HEK293 (cell line): Measurements from ENCODE around the gene NOL4L.

Experiments used
- GLIS2 ChIP-seq: fragments of 450-650 bp; formaldehyde crosslinking; IDR thresholded peaks from 2 replicates; pipeline ENCODE4 v1.5.1; 2016; ENCODE audit warnings: missing biosample characterization, missing genetic modification characterization
- KLF7 ChIP-seq: fragments of 450-650 bp; formaldehyde crosslinking; IDR thresholded peaks from 2 replicates; pipeline ENCODE4 v1.5.1; 2016; ENCODE audit warnings: missing biosample characterization, missing genetic modification characterization, borderline replicate concordance
- ZBTB1 ChIP-seq: fragments of 450-650 bp; formaldehyde crosslinking; IDR thresholded peaks from 2 replicates; pipeline ENCODE4 v1.5.1; 2016; ENCODE audit warnings: missing biosample characterization, missing genetic modification characterization
- ZIC2 ChIP-seq: fragments of 450-650 bp; formaldehyde crosslinking; IDR thresholded peaks from 2 replicates; pipeline ENCODE4 v1.5.1; 2016; ENCODE audit warnings: missing biosample characterization, missing genetic modification characterization
- ZNF266 ChIP-seq: fragments of 450-650 bp; formaldehyde crosslinking; IDR thresholded peaks from 2 replicates; pipeline ENCODE4 v1.5.1; 2016; ENCODE audit warnings: missing biosample characterization, missing genetic modification characterization, low read depth
- ZNF423 ChIP-seq: fragments of 450-650 bp; formaldehyde crosslinking; IDR thresholded peaks from 2 replicates; pipeline ENCODE4 v1.5.1; 2016; ENCODE audit warnings: missing biosample characterization, missing genetic modification characterization
- ZNF623 ChIP-seq: fragments of 450-650 bp; formaldehyde crosslinking; IDR thresholded peaks from 2 replicates; pipeline ENCODE4 v1.5.1; 2016; ENCODE audit warnings: missing biosample characterization, missing genetic modification characterization
- ZNF776 ChIP-seq: fragments of 450-650 bp; formaldehyde crosslinking; IDR thresholded peaks from 2 replicates; pipeline ENCODE4 v1.5.0; 2017; ENCODE audit warnings: missing biosample characterization, missing genetic modification characterization, borderline replicate concordance
- TF ChIP-seq, protein P1 (sequence below): fragments of 450-650 bp; formaldehyde crosslinking; IDR thresholded peaks from 2 replicates; pipeline ENCODE4 v1.5.1; 2016; ENCODE audit warnings: missing biosample characterization, missing genetic modification characterization
- TF ChIP-seq, protein P2 (sequence below): fragments of 450-650 bp; formaldehyde crosslinking; IDR thresholded peaks from 2 replicates; pipeline ENCODE4 v1.5.1; 2017; ENCODE audit warnings: missing biosample characterization, missing genetic modification characterization

DNA sequence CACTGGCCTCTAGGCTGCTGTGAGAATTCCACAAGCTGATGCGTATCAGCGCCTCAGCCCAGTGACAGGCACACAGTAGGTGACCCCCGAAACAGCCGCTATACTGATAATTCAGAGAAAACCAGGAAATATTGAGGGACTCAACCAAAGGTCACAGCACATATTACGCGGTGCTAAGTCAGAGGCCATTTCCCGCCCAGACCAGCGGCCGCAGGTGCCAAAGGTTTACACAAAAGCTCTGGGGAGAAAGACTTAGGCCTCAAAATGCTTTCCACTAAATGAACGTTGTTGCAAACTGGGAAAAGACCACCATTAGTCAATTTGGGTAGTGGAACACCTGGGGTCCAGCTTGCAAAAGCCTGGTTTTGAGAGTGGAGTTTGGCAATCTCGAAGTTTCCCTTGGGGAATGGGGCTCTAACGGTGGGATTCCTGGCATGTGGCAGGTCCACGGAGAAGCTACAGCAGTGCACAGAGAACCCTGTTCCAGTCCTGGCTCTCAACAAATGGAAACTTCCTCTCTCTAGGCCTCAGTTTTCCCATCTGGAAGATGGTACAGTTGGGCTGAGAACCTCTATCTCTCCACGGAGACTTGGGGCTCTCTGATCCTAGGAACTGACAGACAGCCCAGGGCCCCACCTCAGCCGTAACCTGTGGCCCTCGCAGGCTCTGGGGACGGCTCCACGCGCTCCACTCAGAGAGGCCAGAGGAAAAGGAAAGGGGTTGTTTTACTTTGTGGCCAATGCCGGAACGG lies 4.7 kb downstream of the NOL4L start:
- no peak for TF ChIP-seq GLIS2 (tag by site-specific recombination)
- TF ChIP-seq, protein P1, sequence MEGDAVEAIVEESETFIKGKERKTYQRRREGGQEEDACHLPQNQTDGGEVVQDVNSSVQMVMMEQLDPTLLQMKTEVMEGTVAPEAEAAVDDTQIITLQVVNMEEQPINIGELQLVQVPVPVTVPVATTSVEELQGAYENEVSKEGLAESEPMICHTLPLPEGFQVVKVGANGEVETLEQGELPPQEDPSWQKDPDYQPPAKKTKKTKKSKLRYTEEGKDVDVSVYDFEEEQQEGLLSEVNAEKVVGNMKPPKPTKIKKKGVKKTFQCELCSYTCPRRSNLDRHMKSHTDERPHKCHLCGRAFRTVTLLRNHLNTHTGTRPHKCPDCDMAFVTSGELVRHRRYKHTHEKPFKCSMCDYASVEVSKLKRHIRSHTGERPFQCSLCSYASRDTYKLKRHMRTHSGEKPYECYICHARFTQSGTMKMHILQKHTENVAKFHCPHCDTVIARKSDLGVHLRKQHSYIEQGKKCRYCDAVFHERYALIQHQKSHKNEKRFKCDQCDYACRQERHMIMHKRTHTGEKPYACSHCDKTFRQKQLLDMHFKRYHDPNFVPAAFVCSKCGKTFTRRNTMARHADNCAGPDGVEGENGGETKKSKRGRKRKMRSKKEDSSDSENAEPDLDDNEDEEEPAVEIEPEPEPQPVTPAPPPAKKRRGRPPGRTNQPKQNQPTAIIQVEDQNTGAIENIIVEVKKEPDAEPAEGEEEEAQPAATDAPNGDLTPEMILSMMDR (tag by site-specific recombination) = no peak
- no peak for TF ChIP-seq ZIC2 (tag by site-specific recombination)
- no peak for TF ChIP-seq KLF7
- TF ChIP-seq, protein P2, sequence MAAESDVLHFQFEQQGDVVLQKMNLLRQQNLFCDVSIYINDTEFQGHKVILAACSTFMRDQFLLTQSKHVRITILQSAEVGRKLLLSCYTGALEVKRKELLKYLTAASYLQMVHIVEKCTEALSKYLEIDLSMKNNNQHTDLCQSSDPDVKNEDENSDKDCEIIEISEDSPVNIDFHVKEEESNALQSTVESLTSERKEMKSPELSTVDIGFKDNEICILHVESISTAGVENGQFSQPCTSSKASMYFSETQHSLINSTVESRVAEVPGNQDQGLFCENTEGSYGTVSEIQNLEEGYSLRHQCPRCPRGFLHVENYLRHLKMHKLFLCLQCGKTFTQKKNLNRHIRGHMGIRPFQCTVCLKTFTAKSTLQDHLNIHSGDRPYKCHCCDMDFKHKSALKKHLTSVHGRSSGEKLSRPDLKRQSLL (tag by site-specific recombination) = no peak
- no peak for TF ChIP-seq ZBTB1
- no peak for TF ChIP-seq ZNF623
- TF ChIP-seq ZNF423 = no peak
- no peak for TF ChIP-seq ZNF776
- TF ChIP-seq ZNF266 (tag by site-specific recombination) = no peak
